ENCODE measurements around the gene GABRD.

DNA sequence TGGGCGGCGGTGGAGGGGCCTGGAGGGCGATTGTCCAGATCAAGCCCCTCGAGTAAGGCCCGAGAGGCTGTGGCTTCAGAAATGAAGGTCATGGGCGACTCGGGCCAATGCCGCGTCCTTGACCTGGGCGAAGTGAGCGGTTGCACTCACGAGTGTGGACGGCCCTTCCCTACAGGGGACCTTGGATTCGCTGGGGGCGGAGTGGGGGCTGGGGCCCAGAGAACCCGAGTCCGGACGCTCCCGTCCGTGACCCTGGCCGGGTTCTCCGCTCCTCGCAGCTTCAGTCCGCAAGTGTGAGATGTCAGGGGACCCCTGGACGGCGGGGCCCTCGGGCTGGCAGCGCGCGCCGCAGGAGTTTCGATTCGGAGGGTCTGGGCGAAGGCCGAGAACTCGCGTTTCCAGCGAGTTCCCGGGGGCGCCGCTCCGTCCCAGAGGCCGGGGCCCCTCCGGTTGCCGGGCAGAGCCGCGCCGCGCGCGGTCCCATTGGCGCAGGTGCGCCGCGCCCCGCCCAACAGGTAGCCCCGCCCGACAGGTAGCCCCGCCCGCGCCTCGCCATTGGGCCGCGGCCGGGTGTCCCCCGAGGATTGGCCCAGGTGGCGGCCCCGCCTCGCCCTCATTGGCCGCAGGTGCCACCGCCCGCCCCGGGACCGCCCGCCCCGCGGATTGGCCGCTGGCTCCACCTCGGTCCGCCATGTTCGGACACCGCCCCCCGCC is 30.7 kb downstream of the GABRD start, which contains the start of gene PRKCZ:
- TF ChIP-seq, protein P1, sequence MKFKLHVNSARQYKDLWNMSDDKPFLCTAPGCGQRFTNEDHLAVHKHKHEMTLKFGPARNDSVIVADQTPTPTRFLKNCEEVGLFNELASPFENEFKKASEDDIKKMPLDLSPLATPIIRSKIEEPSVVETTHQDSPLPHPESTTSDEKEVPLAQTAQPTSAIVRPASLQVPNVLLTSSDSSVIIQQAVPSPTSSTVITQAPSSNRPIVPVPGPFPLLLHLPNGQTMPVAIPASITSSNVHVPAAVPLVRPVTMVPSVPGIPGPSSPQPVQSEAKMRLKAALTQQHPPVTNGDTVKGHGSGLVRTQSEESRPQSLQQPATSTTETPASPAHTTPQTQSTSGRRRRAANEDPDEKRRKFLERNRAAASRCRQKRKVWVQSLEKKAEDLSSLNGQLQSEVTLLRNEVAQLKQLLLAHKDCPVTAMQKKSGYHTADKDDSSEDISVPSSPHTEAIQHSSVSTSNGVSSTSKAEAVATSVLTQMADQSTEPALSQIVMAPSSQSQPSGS (CRISPR knock-in tag; IDR thresholded peaks at IDR 0.05): no peak
- TF ChIP-seq, protein P2, sequence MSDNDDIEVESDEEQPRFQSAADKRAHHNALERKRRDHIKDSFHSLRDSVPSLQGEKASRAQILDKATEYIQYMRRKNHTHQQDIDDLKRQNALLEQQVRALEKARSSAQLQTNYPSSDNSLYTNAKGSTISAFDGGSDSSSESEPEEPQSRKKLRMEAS (IDR thresholded peaks at IDR 0.05): no peak; the same call in none of the 2 replicates
- no peak for TF ChIP-seq ZNF10 (CRISPR knock-in tag; IDR thresholded peaks at IDR 0.05; ENCODE audit: borderline replicate concordance, low read depth)
- no peak for TF ChIP-seq NR1H2 (CRISPR knock-in tag; IDR thresholded peaks at IDR 0.05; ENCODE audit: borderline replicate concordance, low read depth)
- TF ChIP-seq SMARCE1 (IDR thresholded peaks at IDR 0.05; ENCODE audit: borderline replicate concordance): no peak
- TF ChIP-seq, protein P3, sequence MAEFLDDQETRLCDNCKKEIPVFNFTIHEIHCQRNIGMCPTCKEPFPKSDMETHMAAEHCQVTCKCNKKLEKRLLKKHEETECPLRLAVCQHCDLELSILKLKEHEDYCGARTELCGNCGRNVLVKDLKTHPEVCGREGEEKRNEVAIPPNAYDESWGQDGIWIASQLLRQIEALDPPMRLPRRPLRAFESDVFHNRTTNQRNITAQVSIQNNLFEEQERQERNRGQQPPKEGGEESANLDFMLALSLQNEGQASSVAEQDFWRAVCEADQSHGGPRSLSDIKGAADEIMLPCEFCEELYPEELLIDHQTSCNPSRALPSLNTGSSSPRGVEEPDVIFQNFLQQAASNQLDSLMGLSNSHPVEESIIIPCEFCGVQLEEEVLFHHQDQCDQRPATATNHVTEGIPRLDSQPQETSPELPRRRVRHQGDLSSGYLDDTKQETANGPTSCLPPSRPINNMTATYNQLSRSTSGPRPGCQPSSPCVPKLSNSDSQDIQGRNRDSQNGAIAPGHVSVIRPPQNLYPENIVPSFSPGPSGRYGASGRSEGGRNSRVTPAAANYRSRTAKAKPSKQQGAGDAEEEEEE (CRISPR knock-in tag; IDR thresholded peaks at IDR 0.05; ENCODE audit: borderline replicate concordance): no peak
- no peak for TF ChIP-seq ZNF816 (CRISPR knock-in tag; IDR thresholded peaks at IDR 0.05; ENCODE audit: borderline replicate concordance)

Measured in HepG2 (cell line).